ENCODE results near the gene EPS8L2.

EPS8L2 gene

GRCh38 chr11:724778-725386 lies 18.9 kb downstream of the EPS8L2 start:
- no peak for DNase-seq (ENCODE audit: low read depth, low spot score)
- no peak for TF ChIP-seq CTCF (IDR thresholded peaks at IDR 0.05; ENCODE audit: insufficient read depth, low read length, missing control alignments)
- no peak overlapping the region for H3K4me3 ChIP-seq (ENCODE audit: low read depth, low read length)
- CTCF ChIA-PET, result interaction anchor here (0.8 to 10.2 kb wide), 7 partner anchors 8 to 171 kb away, joined by 3 to 198 read pairs (median 16); partner anchors contain the start of genes DEAF1, EPS8L2 and TMEM80
- POLR2A ChIA-PET, result interaction anchor here (0.6 kb wide), 1 partner anchor 144 kb away, joined by 4 read pairs; no protein-coding TSS in a partner anchor

- POLR2A ChIA-PET, result interaction anchor here (0.6 to 1.5 kb wide), 4 partner anchors 19 to 71 kb away, joined by 3 to 7 read pairs (median 4); partner anchors contain the start of gene TALDO1
- DNase-seq (ENCODE audit: low read depth, low spot score), result no peak
Measured at GRCh38 chr11:725624-726202, 19.7 kb downstream of the EPS8L2 start.

GRCh38 chr11:726278-727220 lies 20.5 kb downstream of the EPS8L2 start:
- no peak for TF ChIP-seq CTCF (IDR thresholded peaks at IDR 0.05; ENCODE audit: insufficient read depth, low read length, missing control alignments)
- POLR2A ChIA-PET, result interaction anchor here (0.6 to 1.5 kb wide), 4 partner anchors 20 to 70 kb away, joined by 3 to 7 read pairs (median 4); partner anchors contain the start of gene TALDO1

More at GRCh38 chr11:725624-726202, 19.7 kb downstream of the EPS8L2 start:
- H3K4me3 ChIP-seq (ENCODE audit: low read depth, low read length), result no peak overlapping the region
- TF ChIP-seq CTCF (IDR thresholded peaks at IDR 0.05; ENCODE audit: insufficient read depth, low read length, missing control alignments), result no peak
- CTCF ChIA-PET, result interaction anchor here (0.9 to 10.2 kb wide), 7 partner anchors 13 to 192 kb away, joined by 3 to 198 read pairs (median 9); partner anchors contain the start of genes DEAF1, EPS8L2, TALDO1 and TMEM80

GRCh38 chr11:727281-727701 lies 21.3 kb downstream of the EPS8L2 start:
- TF ChIP-seq CTCF (IDR thresholded peaks at IDR 0.05; ENCODE audit: insufficient read depth, low read length, missing control alignments), result no peak
- ChIA-PET POLR2A (interaction anchor here (1.5 kb wide), 1 partner anchor 20 kb away, joined by 7 read pairs; no protein-coding TSS in a partner anchor), CTCF (interaction anchor here (0.6 to 10.2 kb wide), 20 partner anchors 8 to 193 kb away, joined by 3 to 198 read pairs (median 4); partner anchors contain the start of genes DEAF1, EPS8L2, GATD1 and TALDO1)
- no peak for DNase-seq (ENCODE audit: low read depth, low spot score)
- H3K4me3 ChIP-seq (ENCODE audit: low read depth, low read length), result no peak overlapping the region

More at GRCh38 chr11:726278-727220, 20.5 kb downstream of the EPS8L2 start:
- CTCF ChIA-PET, result interaction anchor here (0.7 to 10.2 kb wide), 19 partner anchors 8 to 192 kb away, joined by 3 to 198 read pairs (median 6); partner anchors contain the start of genes DEAF1, EPS8L2, GATD1 and TALDO1
- no peak for DNase-seq (ENCODE audit: low read depth, low spot score)
- no peak overlapping the region for H3K4me3 ChIP-seq (ENCODE audit: low read depth, low read length)

GRCh38 chr11:727859-728748 lies 22.1 kb downstream of the EPS8L2 start:
- no peak for DNase-seq (ENCODE audit: low read depth, low spot score)
- peak; percentile 99 for TF ChIP-seq CTCF (IDR thresholded peaks at IDR 0.05; ENCODE audit: insufficient read depth, low read length, missing control alignments)
- ChIA-PET POLR2A (no interaction called here), CTCF (interaction anchor here (0.6 to 10.2 kb wide), 21 partner anchors 8 to 192 kb away, joined by 3 to 198 read pairs (median 4); partner anchors contain the start of genes DEAF1, EPS8L2, GATD1 and TALDO1)
- no peak overlapping the region for H3K4me3 ChIP-seq (ENCODE audit: low read depth, low read length)
